Esophagus (tissue), 2 donors: ENCODE measurements around the gene F8. TPM values are rescaled to one million over a fixed set of nuclear protein-coding genes. Genes with fewer than 3 reads are reported as not detected.

Experiments used
- H3K27ac ChIP-seq, 2 donors: one replicate each; pipeline ENCODE4 v1.5.1; 2013; ENCODE audit warnings: low read depth in 2 of 2, mild to moderate bottlenecking in 2 of 2, inconsistent platforms in 1 of 2, low read length in 1 of 2, moderate library complexity in 1 of 2
- H3K27me3 ChIP-seq, 2 donors: one replicate each; pipeline ENCODE4 v1.6.1; 2013; ENCODE audit warnings: low read length in 2 of 2, control low read depth in 1 of 2, mild to moderate bottlenecking in 1 of 2; ENCODE audit not compliant: insufficient read depth in 2 of 2, control insufficient read depth in 1 of 2
- H3K36me3 ChIP-seq, 2 donors: one replicate each; pipeline ENCODE4 v1.6.1; 2013; ENCODE audit warnings: low read length in 1 of 2; ENCODE audit not compliant: control insufficient read depth in 2 of 2, insufficient read depth in 2 of 2
- H3K4me1 ChIP-seq, 2 donors: one replicate each; pipeline ENCODE4 v1.6.1; 2013; ENCODE audit warnings: low read length in 1 of 2; ENCODE audit not compliant: control insufficient read depth in 2 of 2, insufficient read depth in 2 of 2
- H3K4me3 ChIP-seq, 2 donors: one replicate each; pipeline ENCODE4 v1.5.1; 2013; ENCODE audit warnings: low read length in 2 of 2, mild to moderate bottlenecking in 2 of 2, low read depth in 1 of 2, moderate library complexity in 1 of 2
- H3K9me3 ChIP-seq, 2 donors: one replicate each; pipeline ENCODE4 v1.6.1; 2013; ENCODE audit warnings: mild to moderate bottlenecking in 2 of 2, low read depth in 1 of 2, low read length in 1 of 2, moderate library complexity in 1 of 2; ENCODE audit not compliant: control insufficient read depth in 2 of 2, insufficient read depth in 1 of 2
- WGBS, 2 donors: extraction: QIAGEN DNeasy Blood & Tissue Kit; methylation state at CpG; one replicate each; pipeline ENCODE4 v1.1.7; 2013; 5-methylcytosine and 5-hydroxymethylcytosine counted together
- polyA plus RNA-seq, 2 donors: library from polyadenylated mRNA; stranded (reverse); fragments of 200-250 nt; gene quantifications; one replicate each; pipeline ENCODE4 v1.2.3, GENCODE V29; 2013
- donor health status: healthy with polysubstance abuse.
- donor health status: Bipolar disorder and iron deficiency.

F8 gene
- polyA plus RNA-seq, 2 donors, result 2.2 TPM

GRCh38 chrX:154990496-154990895 is 32.0 kb downstream of the F8 start:
- Histone ChIP-seq H3K4me3 (no peak overlapping the region), H3K9me3 (no peaks in the 10 kb centered on the region), H3K4me1 (no peaks in the 10 kb centered on the region), H3K27me3 (no peaks in the 10 kb centered on the region), H3K27ac (no peak overlapping the region), H3K36me3 (no peaks in the 10 kb centered on the region)
- WGBS, 2 donors, result 55 to 70% methylated on average over 3 of the region's 3 CpGs

GRCh38 chrX:154988719-154989118 is 33.8 kb downstream of the F8 start:
- H3K9me3 ChIP-seq, result no peaks in the 10 kb centered on the region
- H3K27ac ChIP-seq, result no peak overlapping the region
- H3K4me3 ChIP-seq, result no peak overlapping the region
- H3K36me3 ChIP-seq, result no peaks in the 10 kb centered on the region
- H3K27me3 ChIP-seq, result no peaks in the 10 kb centered on the region
- no peaks in the 10 kb centered on the region for H3K4me1 ChIP-seq
- whole genome bisulfite sequencing, 2 donors, result 62 to 70% methylated on average over 3 of the region's 3 CpGs

GRCh38 chrX:154987940-154988339 is 34.6 kb downstream of the F8 start:
- H3K9me3 ChIP-seq, result no peaks in the 10 kb centered on the region
- H3K27ac ChIP-seq, result no peak overlapping the region
- no peaks in the 10 kb centered on the region for H3K36me3 ChIP-seq
- no peaks in the 10 kb centered on the region for H3K27me3 ChIP-seq
- no peak overlapping the region for H3K4me3 ChIP-seq
- no peaks in the 10 kb centered on the region for H3K4me1 ChIP-seq
- 60 to 88% methylated on average over 3 of the region's 3 CpGs for WGBS, 2 donors

- WGBS, 2 donors, result 51 to 73% methylated on average over 3 of the region's 3 CpGs
- no peaks in the 10 kb centered on the region for H3K36me3 ChIP-seq
- H3K4me1 ChIP-seq, result no peaks in the 10 kb centered on the region
- H3K4me3 ChIP-seq, result no peak overlapping the region
- no peak overlapping the region for H3K27ac ChIP-seq
- no peaks in the 10 kb centered on the region for H3K9me3 ChIP-seq
- H3K27me3 ChIP-seq, result no peaks in the 10 kb centered on the region
These were observed 35.5 kb downstream of the F8 start for GRCh38 chrX:154986826-154987575.

GRCh38 chrX:154981116-154981411 is 41.5 kb downstream of the F8 start:
- Histone ChIP-seq H3K27me3 (no peaks in the 10 kb centered on the region), H3K9me3 (no peaks in the 10 kb centered on the region), H3K27ac (no peak overlapping the region), H3K4me3 (no peak overlapping the region), H3K36me3 (no peaks in the 10 kb centered on the region), H3K4me1 (no peaks in the 10 kb centered on the region)
- 14 to 24% methylated on average over 6 of the region's 6 CpGs for WGBS, 2 donors

- WGBS, 2 donors, result 11 to 13% methylated on average over 11 of the region's 11 CpGs
- Histone ChIP-seq H3K9me3 (no peaks in the 10 kb centered on the region), H3K4me1 (no peaks in the 10 kb centered on the region), H3K4me3 (peak overlapping the region; percentile 42 to 44), H3K36me3 (no peaks in the 10 kb centered on the region), H3K27ac (no peak overlapping the region), H3K27me3 (no peaks in the 10 kb centered on the region)
These were observed 42.0 kb downstream of the F8 start for GRCh38 chrX:154980330-154981115.

- Histone ChIP-seq H3K27ac (no peak overlapping the region), H3K4me1 (no peaks in the 10 kb centered on the region), H3K4me3 (no peak overlapping the region), H3K9me3 (no peaks in the 10 kb centered on the region), H3K36me3 (no peaks in the 10 kb centered on the region), H3K27me3 (no peaks in the 10 kb centered on the region)
- 74 to 90% methylated on average over 4 of the region's 4 CpGs for WGBS, 2 donors
These were observed 42.9 kb downstream of the F8 start for GRCh38 chrX:154979629-154980028.

- Histone ChIP-seq H3K4me3 (no peak overlapping the region), H3K9me3 (no peaks in the 10 kb centered on the region), H3K36me3 (no peaks in the 10 kb centered on the region), H3K27me3 (no peaks in the 10 kb centered on the region), H3K4me1 (no peaks in the 10 kb centered on the region), H3K27ac (no peak overlapping the region)
- WGBS, 2 donors, result 44 to 61% methylated on average over 2 of the region's 2 CpGs
These were observed 54.2 kb downstream of the F8 start for GRCh38 chrX:154968353-154968752.

GRCh38 chrX:154967603-154968002 is 54.9 kb downstream of the F8 start:
- H3K9me3 ChIP-seq, result no peaks in the 10 kb centered on the region
- H3K27me3 ChIP-seq, result no peaks in the 10 kb centered on the region
- no peak overlapping the region for H3K27ac ChIP-seq
- no peaks in the 10 kb centered on the region for H3K36me3 ChIP-seq
- WGBS, 2 donors, result 54 to 58% methylated on average over 1 of the region's 1 CpG
- H3K4me3 ChIP-seq, result no peak overlapping the region
- no peaks in the 10 kb centered on the region for H3K4me1 ChIP-seq

GRCh38 chrX:154961947-154962346 is 60.6 kb downstream of the F8 start:
- Histone ChIP-seq H3K4me1 (no peaks in the 10 kb centered on the region), H3K4me3 (no peak overlapping the region), H3K9me3 (no peaks in the 10 kb centered on the region), H3K27ac (no peak overlapping the region), H3K36me3 (no peaks in the 10 kb centered on the region), H3K27me3 (no peaks in the 10 kb centered on the region)
